ENCODE data around the gene SEMA5A. TPM values are rescaled to one million over a fixed set of nuclear protein-coding genes. Genes with fewer than 3 reads are reported as not detected.
"Not testable (repeated sequence)": the region's sequence is repeated elsewhere in the genome, so short reads cannot be mapped to it uniquely, and the experiment has no call there.

Gene SEMA5A
- total RNA-seq, 3 donors from 2014 or later, result 3.0 to 35.4 (median 25.9) TPM

DNA sequence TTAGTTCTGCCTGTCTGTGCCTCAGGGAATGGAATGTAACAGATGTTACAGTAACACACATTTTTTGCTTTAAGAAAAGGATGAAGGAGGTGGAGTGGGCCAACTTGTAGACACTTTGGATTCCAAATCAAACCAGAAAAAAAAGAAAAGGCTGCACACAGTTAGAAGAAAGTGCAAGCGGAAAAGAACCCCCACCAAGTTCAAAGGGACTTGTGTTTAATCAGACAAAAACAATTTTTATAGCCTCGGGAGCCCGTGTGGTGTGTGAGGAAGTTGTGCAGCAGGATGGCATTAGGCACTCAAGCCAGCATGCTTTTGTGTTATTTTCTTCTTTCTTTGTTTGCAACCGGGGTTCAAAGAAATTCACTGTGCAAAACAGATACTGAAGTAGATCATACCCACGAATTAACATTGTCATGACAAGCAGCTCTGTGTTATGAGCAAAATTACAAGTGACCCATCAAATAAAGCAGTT, 189.5 kb downstream of the SEMA5A start:
- H3K4me3 ChIP-seq, result no peak overlapping the region
- TF ChIP-seq POLR2AphosphoS5 (IDR thresholded peaks at IDR 0.05) (no peak), POLR2A (IDR thresholded peaks at IDR 0.05) (no peak)
- TF ChIP-seq, protein P1, sequence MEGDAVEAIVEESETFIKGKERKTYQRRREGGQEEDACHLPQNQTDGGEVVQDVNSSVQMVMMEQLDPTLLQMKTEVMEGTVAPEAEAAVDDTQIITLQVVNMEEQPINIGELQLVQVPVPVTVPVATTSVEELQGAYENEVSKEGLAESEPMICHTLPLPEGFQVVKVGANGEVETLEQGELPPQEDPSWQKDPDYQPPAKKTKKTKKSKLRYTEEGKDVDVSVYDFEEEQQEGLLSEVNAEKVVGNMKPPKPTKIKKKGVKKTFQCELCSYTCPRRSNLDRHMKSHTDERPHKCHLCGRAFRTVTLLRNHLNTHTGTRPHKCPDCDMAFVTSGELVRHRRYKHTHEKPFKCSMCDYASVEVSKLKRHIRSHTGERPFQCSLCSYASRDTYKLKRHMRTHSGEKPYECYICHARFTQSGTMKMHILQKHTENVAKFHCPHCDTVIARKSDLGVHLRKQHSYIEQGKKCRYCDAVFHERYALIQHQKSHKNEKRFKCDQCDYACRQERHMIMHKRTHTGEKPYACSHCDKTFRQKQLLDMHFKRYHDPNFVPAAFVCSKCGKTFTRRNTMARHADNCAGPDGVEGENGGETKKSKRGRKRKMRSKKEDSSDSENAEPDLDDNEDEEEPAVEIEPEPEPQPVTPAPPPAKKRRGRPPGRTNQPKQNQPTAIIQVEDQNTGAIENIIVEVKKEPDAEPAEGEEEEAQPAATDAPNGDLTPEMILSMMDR (IDR thresholded peaks at IDR 0.05), result no peak
- H3K27ac ChIP-seq, result no peak overlapping the region
- H3K36me3 ChIP-seq, result no peaks in the 10 kb centered on the region
- intact Hi-C loops (cut with DNase I; ENCODE audit: low total_unique reads), result no loop called here
- no peaks in the 10 kb centered on the region for H3K27me3 ChIP-seq
- no peak for DNase-seq (ENCODE audit: low spot score in 2 of 2)
- no peaks in the 10 kb centered on the region for H3K9me3 ChIP-seq
- H3K4me1 ChIP-seq, result no peaks in the 10 kb centered on the region

- Histone ChIP-seq H3K4me3 (no peak overlapping the region), H3K9me3 (no peaks in the 10 kb centered on the region), H3K27ac (no peak overlapping the region), H3K27me3 (no peaks in the 10 kb centered on the region), H3K4me1 (no peaks in the 10 kb centered on the region), H3K36me3 (no peaks in the 10 kb centered on the region)
- TF ChIP-seq POLR2A (IDR thresholded peaks at IDR 0.05) (no peak), POLR2AphosphoS5 (IDR thresholded peaks at IDR 0.05) (no peak)
- TF ChIP-seq, protein P1 (IDR thresholded peaks at IDR 0.05), result no peak
- no peak for DNase-seq (ENCODE audit: low spot score in 2 of 2)
- intact Hi-C loops (cut with DNase I; ENCODE audit: low total_unique reads), result no loop called here
These were observed 191.4 kb downstream of the SEMA5A start for GRCh38 chr5:9354336-9355081.

- H3K9me3 ChIP-seq; H3K27ac ChIP-seq; H3K27me3 ChIP-seq; DNase-seq (ENCODE audit: low spot score in 2 of 2); intact Hi-C loops (cut with DNase I; ENCODE audit: low total_unique reads); H3K4me1 ChIP-seq; H3K4me3 ChIP-seq; H3K36me3 ChIP-seq: not testable (repeated sequence)
These were observed 192.8 kb downstream of the SEMA5A start for GRCh38 chr5:9353048-9353447.

- H3K9me3 ChIP-seq, result no peaks in the 10 kb centered on the region
- DNase-seq (ENCODE audit: low spot score in 2 of 2), result no peak
- intact Hi-C loops (cut with DNase I; ENCODE audit: low total_unique reads), result no loop called here
- H3K27me3 ChIP-seq, result no peaks in the 10 kb centered on the region
- TF ChIP-seq POLR2AphosphoS5 (IDR thresholded peaks at IDR 0.05) (no peak), POLR2A (IDR thresholded peaks at IDR 0.05) (no peak)
- TF ChIP-seq, protein P1 (IDR thresholded peaks at IDR 0.05), result no peak
- peak overlapping the region in 1 of 2 donors; percentile 22 for H3K27ac ChIP-seq
- H3K4me3 ChIP-seq, result no peak overlapping the region
- H3K36me3 ChIP-seq, result no peaks in the 10 kb centered on the region
- H3K4me1 ChIP-seq, result no peaks in the 10 kb centered on the region
These were observed 194.3 kb downstream of the SEMA5A start for GRCh38 chr5:9351546-9351945.

DNA sequence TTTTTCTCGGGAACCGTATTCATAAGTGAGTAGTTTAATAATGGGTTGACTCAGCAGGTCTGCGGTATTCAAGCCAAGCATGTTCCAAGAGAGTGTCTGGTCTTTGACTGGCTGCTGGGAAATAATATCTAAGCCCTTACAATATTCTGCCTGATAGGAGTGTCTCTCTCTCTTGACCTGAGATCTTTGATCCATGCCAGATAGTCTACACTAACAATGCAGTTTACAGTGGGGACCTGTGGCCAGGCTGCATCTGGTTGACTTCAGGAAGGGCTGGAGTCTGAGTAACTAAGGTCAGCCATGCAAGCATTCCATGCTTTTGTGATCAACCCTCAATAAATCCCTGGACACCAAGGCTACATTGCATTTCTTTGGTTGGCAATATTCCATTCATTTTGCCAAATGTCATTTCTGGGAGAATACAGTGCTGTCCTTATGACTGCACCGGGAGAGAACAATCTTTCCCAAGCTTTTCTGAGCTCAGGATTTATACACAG, 195.5 kb downstream of the SEMA5A start:
- Histone ChIP-seq H3K27ac (peak overlapping the region in 1 of 2 donors; percentile 32), H3K4me3 (no peak overlapping the region), H3K27me3 (no peaks in the 10 kb centered on the region), H3K9me3 (no peaks in the 10 kb centered on the region), H3K36me3 (no peaks in the 10 kb centered on the region), H3K4me1 (no peaks in the 10 kb centered on the region)
- DNase-seq (ENCODE audit: low spot score in 2 of 2), result no peak
- TF ChIP-seq POLR2A (IDR thresholded peaks at IDR 0.05) (no peak), POLR2AphosphoS5 (IDR thresholded peaks at IDR 0.05) (peak in 1 of 3 donors; percentile 13)
- TF ChIP-seq, protein P1 (IDR thresholded peaks at IDR 0.05), result no peak
- intact Hi-C loops (cut with DNase I; ENCODE audit: low total_unique reads), result no loop called here

All from breast epithelium (tissue), 4 donors.